RPMI7951 (cell line): ENCODE measurements around the gene LPAR5. TPM values are rescaled to one million over a fixed set of nuclear protein-coding genes. Genes with fewer than 3 reads are reported as not detected.

Experiments
- total RNA-seq: library from RNA; depleted of rRNA; stranded (reverse); fragments of >200 nt; shearing (Covaris generic); gene quantifications from 2 replicates; pipeline ENCODE4 v1.2.3, GENCODE V29; 2014; rRNA removed

LPAR5 gene
- total RNA-seq, 1 experiment from 2014 or later: not detected

Other genes with a start within 250 kb of the LPAR5 start
- not detected in 2 replicates for gene CD27, start 191.0 kb downstream of the LPAR5 start, total RNA-seq
- 15.4 and 18.9 TPM in 2 replicates for gene TAPBPL, start 183.9 kb downstream of the LPAR5 start, total RNA-seq
- gene VAMP1, start 165.3 kb downstream of the LPAR5 start, total RNA-seq: 3.1 and 4.1 TPM in 2 replicates
- gene MRPL51, start 142.7 kb downstream of the LPAR5 start, total RNA-seq: 184 and 197 TPM in 2 replicates
- gene NCAPD2, start 141.9 kb downstream of the LPAR5 start, total RNA-seq: 92.1 and 106 TPM in 2 replicates
- gene GAPDH, start 101.4 kb downstream of the LPAR5 start, total RNA-seq: 8,506 and 8,626 TPM in 2 replicates
- 5.8 and 8.6 TPM in 2 replicates for gene IFFO1, start 79.9 kb downstream of the LPAR5 start, total RNA-seq
- 14.2 and 17.8 TPM in 2 replicates for gene NOP2, start 67.7 kb downstream of the LPAR5 start, total RNA-seq
- 167 and 180 TPM in 2 replicates for gene CHD4, start 28.6 kb downstream of the LPAR5 start, total RNA-seq
- gene ACRBP, start 11.5 kb upstream of the LPAR5 start, total RNA-seq: 0.48 TPM in 1 of 2 replicates, not detected in the other
- gene ING4, start 27.2 kb upstream of the LPAR5 start, total RNA-seq: 32.7 and 33.3 TPM in 2 replicates
- 13.7 and 18.0 TPM in 2 replicates for gene ZNF384, start 53.4 kb upstream of the LPAR5 start, total RNA-seq
- gene PIANP, start 64.9 kb upstream of the LPAR5 start, total RNA-seq: 0.12 and 1.5 TPM in 2 replicates
- 61.0 and 63.3 TPM in 2 replicates for gene COPS7A, start 88.1 kb upstream of the LPAR5 start, total RNA-seq
- 178 and 215 TPM in 2 replicates for gene MLF2, start 117.2 kb upstream of the LPAR5 start, total RNA-seq
- 126 and 151 TPM in 2 replicates for gene PTMS, start 130.4 kb upstream of the LPAR5 start, total RNA-seq
- gene LAG3, start 136.6 kb upstream of the LPAR5 start, total RNA-seq: 0.10 and 0.12 TPM in 2 replicates
- 3.5 and 5.4 TPM in 2 replicates for gene CD4, start 153.6 kb upstream of the LPAR5 start, total RNA-seq
- 1.8 and 2.5 TPM in 2 replicates for gene GPR162, start 185.9 kb upstream of the LPAR5 start, total RNA-seq
- 26.9 and 27.3 TPM in 2 replicates for gene P3H3, start 192.4 kb upstream of the LPAR5 start, total RNA-seq
- gene GNB3, start 205.0 kb upstream of the LPAR5 start, total RNA-seq: 0.10 and 0.72 TPM in 2 replicates
- 171 and 198 TPM in 2 replicates for gene CDCA3, start 215.3 kb upstream of the LPAR5 start, total RNA-seq
- 61.4 and 62.7 TPM in 2 replicates for gene USP5, start 216.2 kb upstream of the LPAR5 start, total RNA-seq
- 2,274 and 2,388 TPM in 2 replicates for gene TPI1, start 231.6 kb upstream of the LPAR5 start, total RNA-seq
- 3.5 and 4.2 TPM in 2 replicates for gene SPSB2, start 237.3 kb upstream of the LPAR5 start, total RNA-seq